Parathyroid adenoma (tissue), 2 donors: ENCODE data around the gene GPC6.

ENCODE experiments used
- H2AFZ ChIP-seq: fragments of 300-600 bp; sonication (generic); one replicate; pipeline ENCODE4 v1.7.0; 2017; ENCODE audit warnings: antibody characterized with exemption, mild to moderate bottlenecking
- H3K27ac ChIP-seq: fragments of 300-600 bp; sonication (generic); one replicate; pipeline ENCODE4 v1.7.0; 2017
- H3K27me3 ChIP-seq: fragments of 300-600 bp; sonication (generic); one replicate; pipeline ENCODE4 v1.7.0; 2017; ENCODE audit warnings: low read length; ENCODE audit not compliant: control insufficient read depth, insufficient read depth
- H3K36me3 ChIP-seq: fragments of 300-600 bp; sonication (generic); one replicate; pipeline ENCODE4 v1.7.0; 2017; ENCODE audit warnings: low read length; ENCODE audit not compliant: control insufficient read depth, insufficient read depth
- H3K4me1 ChIP-seq: fragments of 300-600 bp; sonication (generic); one replicate; pipeline ENCODE4 v1.7.0; 2017; ENCODE audit warnings: control low read depth
- H3K4me2 ChIP-seq: fragments of 300-600 bp; sonication (generic); one replicate; pipeline ENCODE4 v1.7.0; 2017; ENCODE audit warnings: low read length
- H3K4me3 ChIP-seq: fragments of 300-600 bp; sonication (generic); one replicate; pipeline ENCODE4 v1.7.0; 2017; ENCODE audit warnings: low read depth, low read length
- H3K79me2 ChIP-seq: fragments of 300-600 bp; sonication (generic); one replicate; pipeline ENCODE4 v1.7.0; 2017; ENCODE audit warnings: control low read depth
- H3K9ac ChIP-seq: fragments of 300-600 bp; sonication (generic); one replicate; pipeline ENCODE4 v1.7.0; 2017; ENCODE audit warnings: mild to moderate bottlenecking
- H3K9me3 ChIP-seq: fragments of 300-600 bp; sonication (generic); one replicate; pipeline ENCODE4 v1.7.0; 2017; ENCODE audit warnings: low read length; ENCODE audit not compliant: control insufficient read depth
- TF ChIP-seq, protein P1 (sequence below): fragments of 300-600 bp; sonication (generic); IDR thresholded peaks from one replicate; pipeline ENCODE4 v1.7.0; 2017; ENCODE audit warnings: antibody characterized with exemption, mild to moderate bottlenecking
- donor health status: primary hyperparathyroidism.

GPC6 gene

DNA sequence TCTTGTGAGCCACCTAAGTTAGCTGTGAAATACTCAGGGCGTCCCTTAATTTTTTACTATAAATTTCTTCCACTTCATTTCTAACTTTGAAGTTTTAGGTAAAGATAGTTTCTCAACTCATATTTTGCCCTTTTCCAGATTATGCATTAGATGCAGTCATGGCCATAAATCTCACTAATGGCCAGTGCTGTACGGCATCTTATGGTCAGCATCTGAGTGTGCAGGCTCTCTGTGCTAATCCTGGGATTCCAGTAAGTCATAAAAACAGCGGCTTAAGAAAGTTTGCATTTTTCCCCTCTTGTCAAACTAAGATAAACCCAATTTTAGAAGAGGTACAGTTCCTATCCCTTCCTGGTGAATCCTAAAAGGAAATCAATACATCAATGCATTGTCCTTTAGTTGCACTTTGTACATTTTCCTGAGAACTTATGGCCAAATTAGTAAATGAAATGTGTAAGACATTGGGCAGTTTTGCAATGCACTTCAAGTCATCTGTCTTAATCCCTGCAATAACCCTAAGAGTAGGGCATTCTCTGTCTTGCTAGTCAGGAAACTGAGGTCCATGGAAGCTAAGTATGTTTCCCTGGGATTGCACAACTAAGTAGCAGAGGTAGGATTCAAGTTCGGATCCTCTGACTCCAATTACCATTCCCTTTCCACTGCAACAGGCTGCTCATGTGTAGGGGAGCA is 1106.7 kb downstream of the GPC6 start:
- no peak overlapping the region for H3K9ac ChIP-seq
- H3K27me3 ChIP-seq: no peaks in the 10 kb centered on the region
- TF ChIP-seq, protein P1, sequence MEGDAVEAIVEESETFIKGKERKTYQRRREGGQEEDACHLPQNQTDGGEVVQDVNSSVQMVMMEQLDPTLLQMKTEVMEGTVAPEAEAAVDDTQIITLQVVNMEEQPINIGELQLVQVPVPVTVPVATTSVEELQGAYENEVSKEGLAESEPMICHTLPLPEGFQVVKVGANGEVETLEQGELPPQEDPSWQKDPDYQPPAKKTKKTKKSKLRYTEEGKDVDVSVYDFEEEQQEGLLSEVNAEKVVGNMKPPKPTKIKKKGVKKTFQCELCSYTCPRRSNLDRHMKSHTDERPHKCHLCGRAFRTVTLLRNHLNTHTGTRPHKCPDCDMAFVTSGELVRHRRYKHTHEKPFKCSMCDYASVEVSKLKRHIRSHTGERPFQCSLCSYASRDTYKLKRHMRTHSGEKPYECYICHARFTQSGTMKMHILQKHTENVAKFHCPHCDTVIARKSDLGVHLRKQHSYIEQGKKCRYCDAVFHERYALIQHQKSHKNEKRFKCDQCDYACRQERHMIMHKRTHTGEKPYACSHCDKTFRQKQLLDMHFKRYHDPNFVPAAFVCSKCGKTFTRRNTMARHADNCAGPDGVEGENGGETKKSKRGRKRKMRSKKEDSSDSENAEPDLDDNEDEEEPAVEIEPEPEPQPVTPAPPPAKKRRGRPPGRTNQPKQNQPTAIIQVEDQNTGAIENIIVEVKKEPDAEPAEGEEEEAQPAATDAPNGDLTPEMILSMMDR: no peak
- H3K9me3 ChIP-seq: no peaks in the 10 kb centered on the region
- no peak overlapping the region for H3K4me3 ChIP-seq
- H3K27ac ChIP-seq: no peak overlapping the region
- no peaks in the 10 kb centered on the region for H3K79me2 ChIP-seq
- H3K4me1 ChIP-seq: no peaks in the 10 kb centered on the region
- H3K36me3 ChIP-seq: no peaks in the 10 kb centered on the region
- no peak overlapping the region for H3K4me2 ChIP-seq
- no peak overlapping the region for H2AFZ ChIP-seq

DNA sequence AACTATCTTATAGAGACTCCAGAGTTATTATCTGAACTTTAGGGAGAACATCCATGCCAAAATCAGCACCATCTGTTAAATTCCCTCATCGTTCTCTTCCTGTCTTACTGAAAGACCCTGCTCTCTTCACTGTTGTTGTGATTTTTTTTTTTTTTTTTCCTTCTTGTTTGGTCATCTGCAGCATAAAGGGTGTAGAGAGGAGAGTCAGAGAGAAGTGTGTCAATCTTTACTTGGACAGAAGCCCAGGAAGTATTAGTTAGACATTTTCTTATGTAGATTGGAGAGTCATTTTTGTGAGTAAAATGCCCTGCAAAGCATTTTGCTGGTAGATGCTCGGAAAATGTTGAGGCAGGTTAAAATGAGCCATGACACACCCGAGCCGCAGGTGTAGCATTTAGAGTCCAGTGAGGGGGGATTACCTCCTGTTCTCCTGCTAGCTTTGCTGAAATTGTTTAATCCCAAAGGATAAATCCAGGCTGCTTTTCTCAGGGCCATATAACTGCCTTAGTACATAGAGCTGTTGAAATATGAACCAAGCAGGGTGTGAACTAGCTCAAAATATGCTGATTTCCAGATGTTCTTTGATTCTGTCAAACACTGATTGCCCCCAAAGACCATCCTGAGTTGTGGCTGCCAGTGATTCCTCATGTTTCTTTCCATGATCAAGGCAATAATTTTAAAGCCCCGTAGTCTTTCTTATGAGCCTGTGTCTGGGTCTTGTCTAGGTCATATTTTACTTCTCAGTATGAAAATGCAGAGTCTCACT is 1109.3 kb downstream of the GPC6 start:
- Histone ChIP-seq H3K4me2 (no peak overlapping the region), H3K27me3 (no peaks in the 10 kb centered on the region), H3K36me3 (no peaks in the 10 kb centered on the region), H3K9me3 (no peaks in the 10 kb centered on the region), H3K4me1 (no peaks in the 10 kb centered on the region), H2AFZ (no peak overlapping the region), H3K79me2 (no peaks in the 10 kb centered on the region), H3K4me3 (no peak overlapping the region), H3K27ac (no peak overlapping the region), H3K9ac (no peak overlapping the region)
- TF ChIP-seq, protein P1: no peak

DNA sequence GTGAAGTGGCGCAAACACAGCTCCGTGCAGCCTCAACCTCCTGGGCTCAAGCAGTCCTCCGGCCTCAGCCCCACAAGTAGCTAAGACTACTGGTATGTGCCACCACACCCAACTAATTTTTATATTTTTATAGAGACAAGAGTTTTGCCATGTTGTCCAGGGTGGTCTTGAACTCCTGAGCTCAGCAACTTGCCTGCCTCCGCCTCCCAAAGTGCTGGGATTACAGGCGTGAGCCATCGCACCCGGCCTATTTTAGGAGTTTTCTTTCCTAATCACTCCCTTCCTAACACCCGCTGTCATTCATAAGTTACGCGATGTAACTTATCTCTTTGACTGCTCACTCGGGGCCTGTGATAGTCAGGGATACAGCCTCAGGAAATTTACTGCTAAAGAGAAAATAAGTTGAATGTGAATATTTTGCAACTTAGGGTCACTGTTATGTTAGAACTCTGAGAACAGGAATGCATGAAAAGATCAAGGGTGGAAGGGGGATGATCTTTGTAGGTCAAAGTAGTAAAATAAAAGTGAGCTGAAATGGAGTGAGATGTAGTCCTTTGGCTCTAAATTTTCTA is 1112.6 kb downstream of the GPC6 start:
- TF ChIP-seq, protein P1: no peak
- Histone ChIP-seq H3K27ac (no peak overlapping the region), H3K9ac (no peak overlapping the region), H3K4me2 (no peak overlapping the region), H3K36me3 (no peaks in the 10 kb centered on the region), H2AFZ (no peak overlapping the region), H3K27me3 (no peaks in the 10 kb centered on the region), H3K9me3 (no peaks in the 10 kb centered on the region), H3K79me2 (no peaks in the 10 kb centered on the region), H3K4me3 (no peak overlapping the region), H3K4me1 (no peaks in the 10 kb centered on the region)

DNA sequence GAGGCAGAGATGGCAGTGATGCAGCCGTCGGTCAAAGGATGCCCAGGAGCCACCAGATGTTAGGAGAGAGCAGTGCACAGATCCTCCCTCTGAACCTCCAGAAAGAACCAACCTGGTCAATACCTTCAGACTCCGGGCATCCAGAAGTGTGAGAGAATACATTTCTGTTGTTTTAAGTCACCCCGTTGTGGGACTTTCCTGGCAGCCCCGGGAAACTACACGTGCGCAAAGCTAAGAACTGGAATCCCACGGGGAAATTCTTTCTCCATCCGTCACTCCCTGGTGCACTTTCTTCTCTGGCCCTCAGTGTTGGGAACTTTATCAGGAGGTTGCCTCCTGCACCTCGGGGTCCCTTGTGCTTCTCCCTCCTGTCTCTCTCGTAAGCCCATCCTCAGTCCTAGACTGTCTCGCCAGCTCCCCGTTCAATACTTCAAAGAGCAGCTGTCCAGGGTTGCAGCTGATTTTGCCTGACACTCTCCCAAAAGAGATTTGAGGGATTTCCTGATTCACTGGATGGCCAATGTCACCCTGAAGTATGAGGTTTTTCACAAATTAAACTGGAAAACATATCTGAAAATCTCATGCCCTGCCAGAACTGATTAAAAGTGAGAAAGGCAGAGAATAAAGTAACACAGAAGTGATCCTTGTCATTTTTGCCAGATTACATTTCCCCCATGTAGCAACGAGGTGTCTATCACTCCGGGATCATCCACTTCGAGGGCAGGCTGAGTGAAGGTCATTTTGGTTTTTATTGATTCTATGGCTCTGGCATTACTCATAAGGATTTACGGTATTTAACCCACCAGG is 1116.0 kb downstream of the GPC6 start:
- Histone ChIP-seq H3K27ac (no peak overlapping the region), H3K9me3 (no peaks in the 10 kb centered on the region), H3K4me1 (no peaks in the 10 kb centered on the region), H2AFZ (no peak overlapping the region), H3K4me3 (no peak overlapping the region), H3K9ac (no peak overlapping the region), H3K27me3 (no peaks in the 10 kb centered on the region), H3K79me2 (no peaks in the 10 kb centered on the region), H3K36me3 (no peaks in the 10 kb centered on the region), H3K4me2 (no peak overlapping the region)
- TF ChIP-seq, protein P1: no peak
